ENCODE measurements around the gene CDH24. TPM values are rescaled to one million over a fixed set of nuclear protein-coding genes. Genes with fewer than 3 reads are reported as not detected.

Gene CDH24, protein sequence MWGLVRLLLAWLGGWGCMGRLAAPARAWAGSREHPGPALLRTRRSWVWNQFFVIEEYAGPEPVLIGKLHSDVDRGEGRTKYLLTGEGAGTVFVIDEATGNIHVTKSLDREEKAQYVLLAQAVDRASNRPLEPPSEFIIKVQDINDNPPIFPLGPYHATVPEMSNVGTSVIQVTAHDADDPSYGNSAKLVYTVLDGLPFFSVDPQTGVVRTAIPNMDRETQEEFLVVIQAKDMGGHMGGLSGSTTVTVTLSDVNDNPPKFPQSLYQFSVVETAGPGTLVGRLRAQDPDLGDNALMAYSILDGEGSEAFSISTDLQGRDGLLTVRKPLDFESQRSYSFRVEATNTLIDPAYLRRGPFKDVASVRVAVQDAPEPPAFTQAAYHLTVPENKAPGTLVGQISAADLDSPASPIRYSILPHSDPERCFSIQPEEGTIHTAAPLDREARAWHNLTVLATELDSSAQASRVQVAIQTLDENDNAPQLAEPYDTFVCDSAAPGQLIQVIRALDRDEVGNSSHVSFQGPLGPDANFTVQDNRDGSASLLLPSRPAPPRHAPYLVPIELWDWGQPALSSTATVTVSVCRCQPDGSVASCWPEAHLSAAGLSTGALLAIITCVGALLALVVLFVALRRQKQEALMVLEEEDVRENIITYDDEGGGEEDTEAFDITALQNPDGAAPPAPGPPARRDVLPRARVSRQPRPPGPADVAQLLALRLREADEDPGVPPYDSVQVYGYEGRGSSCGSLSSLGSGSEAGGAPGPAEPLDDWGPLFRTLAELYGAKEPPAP
- 5.5 and 5.8 TPM in 2 replicates for total RNA-seq (2013; cell fraction: nucleolus; rRNA removed)
- 0.45 and 0.49 TPM in 2 replicates for total RNA-seq (2014; rRNA removed)
- 0.23 and 0.36 TPM in 2 replicates for total RNA-seq (2014; rRNA removed; fragmentation: Illumina TruSeq; extraction: Trizol)
- total RNA-seq (2021) = 0.90 and 1.1 TPM in 2 replicates
- 0.56 TPM for polyA plus RNA-seq (2011; ENCODE audit: low read depth)
- polyA plus RNA-seq (2011; rRNA removed) = 0.65 and 1.4 TPM in 2 replicates
- 1.2 and 2.1 TPM in 2 replicates for polyA plus RNA-seq (2011; cell fraction: cytosol; rRNA removed)
- polyA plus RNA-seq (2011; cell fraction: nucleus; rRNA removed) = 18.1 and 19.5 TPM in 2 replicates
- polyA plus RNA-seq (2012) = 0.96 and 0.97 TPM in 2 replicates
- 0.46 and 0.67 TPM in 2 replicates for polyA plus RNA-seq (2014; fragmentation: Illumina TruSeq; extraction: Trizol)
- not detected for polyA plus RNA-seq (2014; fragmentation: Nextera tagmentation; extraction: Ambion mirVana)
- polyA plus RNA-seq (2014; rRNA removed) = 1.2 and 1.5 TPM in 2 replicates
- under 1 TPM; 0.10 to 0.37 TPM for polyA plus RNA-seq (2016; fragmentation: Nextera tagmentation; extraction: Ambion mirVana)
- polyA minus RNA-seq (2011; rRNA and poly(A)+ RNA removed) = 1.1 and 1.3 TPM in 2 replicates
- polyA minus RNA-seq (2011; cell fraction: cytosol; rRNA and poly(A)+ RNA removed) = 0.67 TPM in 1 of 2 replicates, not detected in the other
- polyA minus RNA-seq (2011; cell fraction: nucleus; rRNA and poly(A)+ RNA removed) = 1.3 and 1.6 TPM in 2 replicates
- percentile 40 among the genes with signal in this experiment for Bru-seq, nascent RNA
- BruChase-seq, experiment 1, labeled RNA remaining after a 6-hour chase = percentile 51 among the genes with signal in this experiment
- BruChase-seq, experiment 2, labeled RNA remaining after a 2-hour chase = percentile 39 among the genes with signal in this experiment
- long read RNA-seq, experiment 1 = 0 reads
- long read RNA-seq, experiment 2 = 0 reads

DNA sequence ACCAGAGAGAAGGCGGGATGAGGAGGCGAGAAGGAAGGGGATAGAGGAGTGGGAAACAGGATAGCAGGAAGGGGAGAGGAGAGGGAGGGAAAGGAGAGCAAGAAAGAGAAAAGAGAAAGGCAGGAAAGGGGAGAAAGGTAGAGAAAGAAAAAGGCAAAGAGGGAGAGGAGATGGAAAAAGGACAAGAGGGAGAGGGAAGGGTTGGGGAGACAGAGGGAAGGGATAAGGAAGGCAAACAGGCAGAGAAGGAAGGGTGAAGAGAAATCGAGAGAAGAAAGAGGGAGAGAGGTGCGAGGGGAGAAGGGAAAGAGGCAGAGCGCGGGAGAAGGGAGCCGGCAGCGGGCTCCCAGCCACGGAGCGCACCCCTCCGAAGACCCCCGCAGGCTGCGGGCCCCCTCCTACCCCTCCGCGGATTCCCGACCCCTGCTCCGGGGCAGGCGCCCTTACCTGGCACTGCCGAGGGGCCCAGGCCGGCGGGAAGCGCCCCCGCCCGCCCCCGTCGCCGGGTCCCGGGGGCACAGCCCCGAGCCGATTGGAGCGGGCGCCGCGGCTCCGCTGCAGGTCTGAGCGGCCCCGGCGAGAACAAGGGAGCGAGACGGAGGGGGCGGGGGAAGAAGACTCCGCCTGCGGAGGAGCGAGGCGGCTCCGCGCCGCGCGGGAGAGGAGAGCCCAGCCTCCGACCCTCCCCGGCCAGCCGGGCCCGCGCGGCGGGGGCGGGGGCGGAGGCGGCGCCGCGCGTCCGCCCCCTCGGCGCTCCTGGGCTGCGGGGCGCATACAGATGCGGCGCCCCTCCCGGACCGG, at the start of gene CDH24:
CDH24 (minus strand) TSS at position 565 of the 801 bp plus-strand sequence. CDS start 1,787 bp downstream, outside the sequence.
- ATAC-seq (peak; percentile 67), DNase-seq (ENCODE audit: low read depth, low spot score) (no peak), FAIRE-seq (no peak)
- Histone ChIP-seq H4K20me1 (ENCODE audit: control insufficient read depth, insufficient read depth) (no peaks in the 10 kb centered on the region), H3K27me3 (replicated peaks in 1 of 2; ENCODE audit: control insufficient read depth in 2 of 2, insufficient read depth in 2 of 2, low read length in 1 of 2) (no peaks in the 10 kb centered on the region), H2AFZ (ENCODE audit: control insufficient read depth, low read depth, low read length) (peak within 1 kb of the TSS; percentile 76), H3K4me3 (peak within 1 kb of the TSS; percentile 79), H3K27ac (ENCODE audit: control insufficient read depth, insufficient read depth) (no peak within 1 kb of the TSS), H3K4me1 (ENCODE audit: control insufficient read depth, insufficient read depth, low read length) (peaks cover 12% of the 10 kb centered on the region), H3K9me3 (replicated peaks; ENCODE audit: control insufficient read depth, insufficient read depth, low read length) (no peaks in the 10 kb centered on the region), H3K9ac (ENCODE audit: control insufficient read depth, insufficient read depth, low read length) (peak within 1 kb of the TSS; percentile 47), H3K4me2 (ENCODE audit: control insufficient read depth, insufficient read depth) (peak within 1 kb of the TSS; percentile 100), H3K79me2 (ENCODE audit: control insufficient read depth, insufficient read depth, low read length) (no peaks in the 10 kb centered on the region), H3K36me3 (ENCODE audit: control insufficient read depth in 2 of 2, insufficient read depth in 2 of 2, low read length in 1 of 2) (peaks cover 14 to 16% of the 10 kb centered on the region in 2 experiments)
- intact Hi-C loops (cut with micrococcal nuclease; ENCODE audit: unreplicated experiment) = loop anchor here (2.0 to 5.0 kb wide), 3 partner anchors 85 to 485 kb away; partner anchors contain the start of gene PRMT5
- BruUV-seq (replicated peaks) = no TSS peak
- ChIA-PET CTCF (interaction anchor here (0.6 to 18.3 kb wide), 43 partner anchors 9 to 1620 kb away, joined by 3 to 853 read pairs (median 5); partner anchors contain the start of genes ACIN1, AJUBA, C14orf119 and HAUS4), SMC1A (ENCODE audit: uncharacterized antibody, unreplicated experiment) (interaction anchor here (0.5 to 8.7 kb wide), 21 partner anchors 9 to 361 kb away, joined by 3 to 156 read pairs (median 5); partner anchors contain the start of genes HAUS4 and PRMT5), POLR2A (interaction anchor here (0.6 to 1.4 kb wide), 7 partner anchors 38 to 99 kb away, joined by 3 to 12 read pairs (median 4); partner anchors contain the start of gene ACIN1), RAD21 (ENCODE audit: unreplicated experiment) (interaction anchor here (0.7 to 10.8 kb wide), 21 partner anchors 12 to 492 kb away, joined by 3 to 224 read pairs (median 5); partner anchors contain the start of genes ACIN1, AJUBA, C14orf119 and HAUS4)
- in situ Hi-C loops (cut with MboI) = no loop called here
- WGBS (ENCODE audit: insufficient coverage, insufficient replicate concordance, low lambda C conversion rate, missing lambda C conversion rate) = 3% methylated on average over 17 of the region's 73 CpGs
- TF ChIP-seq, protein P1, sequence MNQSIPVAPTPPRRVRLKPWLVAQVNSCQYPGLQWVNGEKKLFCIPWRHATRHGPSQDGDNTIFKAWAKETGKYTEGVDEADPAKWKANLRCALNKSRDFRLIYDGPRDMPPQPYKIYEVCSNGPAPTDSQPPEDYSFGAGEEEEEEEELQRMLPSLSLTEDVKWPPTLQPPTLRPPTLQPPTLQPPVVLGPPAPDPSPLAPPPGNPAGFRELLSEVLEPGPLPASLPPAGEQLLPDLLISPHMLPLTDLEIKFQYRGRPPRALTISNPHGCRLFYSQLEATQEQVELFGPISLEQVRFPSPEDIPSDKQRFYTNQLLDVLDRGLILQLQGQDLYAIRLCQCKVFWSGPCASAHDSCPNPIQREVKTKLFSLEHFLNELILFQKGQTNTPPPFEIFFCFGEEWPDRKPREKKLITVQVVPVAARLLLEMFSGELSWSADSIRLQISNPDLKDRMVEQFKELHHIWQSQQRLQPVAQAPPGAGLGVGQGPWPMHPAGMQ (IDR thresholded peaks at IDR 0.05; ENCODE audit: borderline replicate concordance) = peak; percentile 63; the same call in 1 of the 2 replicates
- peak in 1 of 2 experiments; percentile 85; a peak in 2 of 3 replicates for TF ChIP-seq EGR1 (IDR thresholded peaks at IDR 0.05; ENCODE audit: borderline replicate concordance in 1 of 2, low read depth in 2 of 2, low read length in 2 of 2)
- TF ChIP-seq SMARCA5 (IDR thresholded peaks at IDR 0.05) = no peak
- peak; percentile 15; the same call in 1 of the 2 replicates for TF ChIP-seq NBN (IDR thresholded peaks at IDR 0.05)
- TF ChIP-seq BHLHE40 (IDR thresholded peaks at IDR 0.05; ENCODE audit: borderline replicate concordance in 1 of 2, low read depth in 2 of 2, low read length in 1 of 2) = 0 out of 4 replicates have a peak, but pooled peaks of 1 of the 2 experiments have one; percentile 33
- 0 out of 2 replicates have a peak, but pooled peaks have one; percentile 25 for TF ChIP-seq BACH1 (IDR thresholded peaks at IDR 0.05; ENCODE audit: borderline replicate concordance)
- no peak for TF ChIP-seq EP300 (IDR thresholded peaks at IDR 0.05; ENCODE audit: borderline replicate concordance in 1 of 2, control insufficient read depth in 1 of 2, low read depth in 2 of 2, low read length in 2 of 2)
- TF ChIP-seq ZSCAN29 (IDR thresholded peaks at IDR 0.05) = no peak
- peak; percentile 47; the same call in 1 of the 2 replicates for TF ChIP-seq HDGF (IDR thresholded peaks at IDR 0.05)
- TF ChIP-seq YBX1 (IDR thresholded peaks at IDR 0.05) = 0 out of 2 replicates have a peak, but pooled peaks have one; percentile 62
- TF ChIP-seq DPF2 (IDR thresholded peaks at IDR 0.05) = 0 out of 2 replicates have a peak, but pooled peaks have one; percentile 6
- no peak for TF ChIP-seq NFYB (IDR thresholded peaks at IDR 0.05; ENCODE audit: insufficient read depth, low read depth, low read length)
- no peak for TF ChIP-seq BCL11A (IDR thresholded peaks at IDR 0.05; ENCODE audit: low read depth, low read length)
- no peak for TF ChIP-seq SMAD1 (IDR thresholded peaks at IDR 0.05; ENCODE audit: low read depth, partially characterized antibody)
